Measurements from ENCODE around the gene EEFSEC.

DNA sequence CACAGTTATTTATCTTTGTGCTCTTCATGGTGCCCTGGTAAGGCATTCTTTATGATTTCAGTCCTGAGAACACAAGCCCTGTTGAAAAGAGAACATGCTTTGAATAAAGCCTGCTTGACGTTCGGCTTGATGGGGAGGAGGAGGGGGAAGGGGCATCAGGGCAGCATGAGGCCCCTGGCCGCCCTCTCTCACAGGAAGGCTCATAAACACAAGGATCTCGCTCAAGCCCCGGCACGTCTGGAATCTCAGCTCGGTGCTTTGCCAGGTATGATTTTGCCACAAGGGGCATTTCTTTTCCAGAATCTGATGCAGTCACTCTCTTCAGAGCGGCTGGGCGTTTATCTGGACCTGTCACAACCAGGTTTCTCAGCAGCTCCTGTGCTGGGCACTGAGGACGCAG, 184.0 kb downstream of the EEFSEC start:
- TF ChIP-seq, protein P1, sequence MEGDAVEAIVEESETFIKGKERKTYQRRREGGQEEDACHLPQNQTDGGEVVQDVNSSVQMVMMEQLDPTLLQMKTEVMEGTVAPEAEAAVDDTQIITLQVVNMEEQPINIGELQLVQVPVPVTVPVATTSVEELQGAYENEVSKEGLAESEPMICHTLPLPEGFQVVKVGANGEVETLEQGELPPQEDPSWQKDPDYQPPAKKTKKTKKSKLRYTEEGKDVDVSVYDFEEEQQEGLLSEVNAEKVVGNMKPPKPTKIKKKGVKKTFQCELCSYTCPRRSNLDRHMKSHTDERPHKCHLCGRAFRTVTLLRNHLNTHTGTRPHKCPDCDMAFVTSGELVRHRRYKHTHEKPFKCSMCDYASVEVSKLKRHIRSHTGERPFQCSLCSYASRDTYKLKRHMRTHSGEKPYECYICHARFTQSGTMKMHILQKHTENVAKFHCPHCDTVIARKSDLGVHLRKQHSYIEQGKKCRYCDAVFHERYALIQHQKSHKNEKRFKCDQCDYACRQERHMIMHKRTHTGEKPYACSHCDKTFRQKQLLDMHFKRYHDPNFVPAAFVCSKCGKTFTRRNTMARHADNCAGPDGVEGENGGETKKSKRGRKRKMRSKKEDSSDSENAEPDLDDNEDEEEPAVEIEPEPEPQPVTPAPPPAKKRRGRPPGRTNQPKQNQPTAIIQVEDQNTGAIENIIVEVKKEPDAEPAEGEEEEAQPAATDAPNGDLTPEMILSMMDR (IDR thresholded peaks at IDR 0.05), result no peak
- no peak for TF ChIP-seq ZFX (IDR thresholded peaks at IDR 0.05; ENCODE audit: borderline replicate concordance)
